GM23338 (cell line): ENCODE measurements around the gene TMUB2. TPM values are rescaled to one million over a fixed set of nuclear protein-coding genes. Genes with fewer than 3 reads are reported as not detected.

ENCODE experiments used
- ATAC-seq: fragments of 200-7000 bp; cut with Tn5 transposase; 3 replicates; pipeline ENCODE4 v1.9.1; 2020
- DNase-seq: peaks from one replicate; pipeline ENCODE4 v3.0.0-alpha.2; 2015; ENCODE audit warnings: low spot score
- H2AFZ ChIP-seq: fragments of 200-600 bp; sonication (generic); 2 replicates; pipeline ENCODE4 v1.8.0; 2016; ENCODE audit warnings: antibody characterized with exemption, mild to moderate bottlenecking, moderate library complexity
- H3F3A ChIP-seq: fragments of 200-600 bp; sonication (generic); replicated peaks from 2 replicates; pipeline ENCODE4 v1.8.0; 2017; ENCODE audit warnings: antibody characterized with exemption, mixed run types, low read depth
- H3K27ac ChIP-seq: fragments of 200-600 bp; sonication (generic); 2 replicates; pipeline ENCODE4 v1.6.1; 2016; ENCODE audit warnings: low read depth
- H3K27me3 ChIP-seq: fragments of 200-600 bp; sonication (generic); 2 replicates; pipeline ENCODE4 v1.8.0; 2016; ENCODE audit warnings: mild to moderate bottlenecking, mixed run types, moderate library complexity; ENCODE audit not compliant: insufficient read depth
- H3K36me3 ChIP-seq: fragments of 200-600 bp; sonication (generic); 2 replicates; pipeline ENCODE4 v1.8.0; 2016; ENCODE audit warnings: mild to moderate bottlenecking; ENCODE audit not compliant: insufficient read depth
- H3K4me1 ChIP-seq: fragments of 200-600 bp; sonication (generic); 2 replicates; pipeline ENCODE4 v1.8.0; 2016; ENCODE audit warnings: mild to moderate bottlenecking, moderate library complexity; ENCODE audit not compliant: insufficient read depth
- H3K4me2 ChIP-seq: fragments of 200-600 bp; sonication (generic); 2 replicates; pipeline ENCODE4 v1.7.1; 2017; ENCODE audit warnings: mixed run types
- H3K4me3 ChIP-seq: fragments of 200-600 bp; sonication (generic); 2 replicates; pipeline ENCODE4 v1.6.1; 2016; ENCODE audit warnings: mixed run types
- H3K79me2 ChIP-seq: fragments of 200-600 bp; sonication (generic); replicated peaks from 2 replicates; pipeline ENCODE4 v1.8.0; 2017; ENCODE audit warnings: mild to moderate bottlenecking; ENCODE audit not compliant: insufficient read depth
- H3K9me2 ChIP-seq: fragments of 200-600 bp; sonication (generic); 2 replicates; pipeline ENCODE4 v1.8.0; 2017; ENCODE audit not compliant: insufficient read depth
- H4K20me1 ChIP-seq: fragments of 200-600 bp; sonication (generic); replicated peaks from 2 replicates; pipeline ENCODE4 v1.8.0; 2017; ENCODE audit warnings: mild to moderate bottlenecking; ENCODE audit not compliant: insufficient read depth
- H3K27ac Mint-ChIP-seq: 2 replicates; pipeline ENCODE4 v1.8.0; 2020; ENCODE audit warnings: inconsistent platforms, mild to moderate bottlenecking, moderate library complexity, mixed read lengths
- H3K27me3 Mint-ChIP-seq: 3 replicates; pipeline ENCODE4 v1.8.0; 2022; ENCODE audit warnings: low read depth, mild to moderate bottlenecking, moderate library complexity, mixed read lengths, inconsistent platforms; ENCODE audit not compliant: insufficient read depth, poor library complexity
- H3K36me3 Mint-ChIP-seq: 3 replicates; pipeline ENCODE4 v1.8.0; 2021; ENCODE audit warnings: low read depth, mild to moderate bottlenecking, inconsistent platforms, moderate library complexity, mixed read lengths
- H3K4me1 Mint-ChIP-seq: 3 replicates; pipeline ENCODE4 v1.8.0; 2020; ENCODE audit warnings: mild to moderate bottlenecking, inconsistent platforms, mixed read lengths
- H3K4me3 Mint-ChIP-seq: 3 replicates; pipeline ENCODE4 v1.8.0; 2021; ENCODE audit warnings: moderate library complexity, mild to moderate bottlenecking, inconsistent platforms, mixed read lengths
- H3K9me3 Mint-ChIP-seq: 3 replicates; pipeline ENCODE4 v1.8.0; 2020; ENCODE audit warnings: moderate library complexity, mild to moderate bottlenecking, inconsistent platforms, mixed read lengths
- CREB1 ChIP-seq: fragments of 250-450 bp; sonication (Bioruptor Pico); IDR thresholded peaks from 2 replicates; pipeline ENCODE4 v1.5.0; 2020; ENCODE audit warnings: low read depth, mild to moderate bottlenecking, moderate library complexity
- ETS1 ChIP-seq: IDR thresholded peaks from 2 replicates; pipeline ENCODE4 v1.6.1; 2016; ENCODE audit warnings: antibody characterized with exemption
- JUNB ChIP-seq: IDR thresholded peaks from one replicate; pipeline ENCODE4 v1.6.1; 2016; ENCODE audit warnings: antibody characterized with exemption; ENCODE audit not compliant: unreplicated experiment
- REST ChIP-seq: IDR thresholded peaks from one replicate; pipeline ENCODE4 v1.6.1; 2018; ENCODE audit warnings: antibody characterized with exemption; ENCODE audit not compliant: unreplicated experiment
- ZNF331 ChIP-seq: fragments of 250-450 bp; sonication (Bioruptor Pico); IDR thresholded peaks from 2 replicates; pipeline ENCODE4 v1.5.0; 2020; ENCODE audit warnings: low read depth, mild to moderate bottlenecking, moderate library complexity
- ZNF462 ChIP-seq: fragments of 250-450 bp; sonication (Bioruptor Pico); IDR thresholded peaks from 2 replicates; pipeline ENCODE4 v1.5.0; 2020; ENCODE audit warnings: mild to moderate bottlenecking, moderate library complexity
- polyA plus RNA-seq: library from polyadenylated mRNA; unstranded; fragments of >200 nt; fragmentation: Nextera tagmentation; extraction: Ambion mirVana; gene quantifications from 2 replicates; pipeline ENCODE4 v1.2.1, GENCODE V29; 2016
- total RNA-seq: library from RNA; depleted of rRNA; stranded (reverse); fragments of >200 nt; shearing (Covaris generic); gene quantifications from 2 replicates; pipeline ENCODE4 v1.2.3, GENCODE V29; 2014

Gene TMUB2
- total and polyA plus RNA-seq, 2 experiments from 2014 or later, result 16.5 to 20.8 TPM

- no peak for TF ChIP-seq REST
Measured at GRCh38 chr17:44220213-44221083, 33.7 kb downstream of the TMUB2 start (continued).

- peak; percentile 54 for ATAC-seq
- H3K9me2 ChIP-seq, result no peaks in the 10 kb centered on the region
- H3K4me1 ChIP-seq, result peaks cover 13% of the 10 kb centered on the region
- Mint-ChIP-seq H3K36me3 (peaks cover 17% of the 10 kb centered on the region), H3K4me3 (peak overlapping the region; percentile 76), H3K4me1 (peaks cover 21% of the 10 kb centered on the region), H3K27ac (peak overlapping the region; percentile 88), H3K9me3 (no peaks in the 10 kb centered on the region), H3K27me3 (peaks cover 17% of the 10 kb centered on the region)
- H2AFZ ChIP-seq, result peak overlapping the region; percentile 93
- no peaks in the 10 kb centered on the region for H3K36me3 ChIP-seq
- H3K4me2 ChIP-seq, result peak overlapping the region; percentile 100
- H4K20me1 ChIP-seq, result no peaks in the 10 kb centered on the region
- DNase-seq, result peak; percentile 90
- peak overlapping the region; percentile 66; the same call in 1 of the 2 replicates for H3K27ac ChIP-seq
- H3F3A ChIP-seq, result peaks cover 18% of the 10 kb centered on the region
- H3K27me3 ChIP-seq, result peaks cover 11% of the 10 kb centered on the region; the same call in 1 of the 2 replicates
- H3K79me2 ChIP-seq, result peaks cover 29% of the 10 kb centered on the region
- peak overlapping the region; percentile 96 for H3K4me3 ChIP-seq
- no peak for TF ChIP-seq REST
- TF ChIP-seq JUNB, result no peak
- no peak for TF ChIP-seq CREB1 (CRISPR knock-in tag)
- no peak for TF ChIP-seq ZNF462
- no peak for TF ChIP-seq ETS1
- no peak for TF ChIP-seq ZNF331 (CRISPR knock-in tag)
Measured at GRCh38 chr17:44221084-44221861, 34.5 kb downstream of the TMUB2 start.
